ENCODE data around the gene EXOSC5. TPM values are rescaled to one million over a fixed set of nuclear protein-coding genes. Genes with fewer than 3 reads are reported as not detected.

The EXOSC5 gene
- total and polyA plus RNA-seq, 10 of the 15 experiments (the other 5 are each of a cell fraction or from before 2014, with no cell fraction given) = 15.8 to 123 (median 52.7) TPM

GRCh38 chr19:41356984-41357739, 40.0 kb downstream of the EXOSC5 start (continued):
- no peak for TF ChIP-seq SRF (IDR thresholded peaks at IDR 0.05; ENCODE audit: low read depth in 2 of 2, low read length in 2 of 2)
- TF ChIP-seq TBL1XR1 (IDR thresholded peaks at IDR 0.05; ENCODE audit: low read depth, low read length) = no peak
- no peak for TF ChIP-seq SUZ12 (IDR thresholded peaks at IDR 0.05; ENCODE audit: unreplicated experiment)
- no peak for TF ChIP-seq STAT3 (IDR thresholded peaks at IDR 0.05; ENCODE audit: low read depth, low read length)
- no peak for TF ChIP-seq MEF2B (IDR thresholded peaks at IDR 0.05; ENCODE audit: partially characterized antibody, poor library complexity, severe bottlenecking)
- no peak for TF ChIP-seq NRF1 (conservative IDR thresholded peaks at IDR 0.05; ENCODE audit: low read depth, low read length)
- TF ChIP-seq RB1 (IDR thresholded peaks at IDR 0.05; ENCODE audit: borderline replicate concordance) = no peak
- TF ChIP-seq JUND (IDR thresholded peaks at IDR 0.05; ENCODE audit: low read depth, low read length) = no peak
- no peak for TF ChIP-seq DPF2 (IDR thresholded peaks at IDR 0.05)

GRCh38 chr19:41355802-41356201, 41.4 kb downstream of the EXOSC5 start:
- H3K4me2 ChIP-seq (ENCODE audit: control insufficient read depth, insufficient read depth) = no peak overlapping the region
- peaks cover 29% of the 10 kb centered on the region for H3K79me2 ChIP-seq (ENCODE audit: control insufficient read depth, insufficient read depth, low read length)
- no peak for DNase-seq (ENCODE audit: low read depth, low spot score)
- ChIA-PET POLR2A (interaction anchor here (1.3 to 1.6 kb wide), 2 partner anchors 8 to 10 kb away, joined by 6 to 7 read pairs; partner anchors contain the start of gene B9D2), SMC1A (ENCODE audit: uncharacterized antibody, unreplicated experiment) (interaction anchor here (1.5 kb wide), 1 partner anchor 8 kb away, joined by 5 read pairs; the partner anchor contains the start of gene B9D2), RAD21 (ENCODE audit: unreplicated experiment) (interaction anchor here (1.2 to 1.7 kb wide), 2 partner anchors 8 to 83 kb away, joined by 5 to 7 read pairs; partner anchors contain the start of gene B9D2), CTCF (interaction anchor here (0.6 to 6.4 kb wide), 7 partner anchors 9 to 152 kb away, joined by 3 to 91 read pairs (median 3); partner anchors contain the start of gene B9D2)
- no peak overlapping the region for H3K27ac ChIP-seq (ENCODE audit: control insufficient read depth, insufficient read depth)
- no peaks in the 10 kb centered on the region for H3K27me3 ChIP-seq (replicated peaks in 1 of 2; ENCODE audit: control insufficient read depth in 2 of 2, insufficient read depth in 2 of 2, low read length in 1 of 2)
- peaks cover 4% of the 10 kb centered on the region for H3K4me1 ChIP-seq (ENCODE audit: control insufficient read depth, insufficient read depth, low read length)
- WGBS (ENCODE audit: insufficient coverage, insufficient replicate concordance, low lambda C conversion rate, missing lambda C conversion rate) = 100% methylated on average over 3 of the region's 3 CpGs
- no peak overlapping the region for H3K9ac ChIP-seq (ENCODE audit: control insufficient read depth, insufficient read depth, low read length)
- H3K9me3 ChIP-seq (replicated peaks; ENCODE audit: control insufficient read depth, insufficient read depth, low read length) = no peaks in the 10 kb centered on the region
- no peak for ATAC-seq
- FAIRE-seq = no peak
- no TSS peak for BruUV-seq (replicated peaks)
- no peak overlapping the region for H2AFZ ChIP-seq (ENCODE audit: control insufficient read depth, low read depth, low read length)
- intact Hi-C loops (cut with micrococcal nuclease; ENCODE audit: unreplicated experiment) (no loop called here), in situ Hi-C loops (cut with MboI) (no loop called here)
- no peaks in the 10 kb centered on the region for H4K20me1 ChIP-seq (ENCODE audit: control insufficient read depth, insufficient read depth)
- no peaks in the 10 kb centered on the region; a peak in 1 of 4 replicates for H3K36me3 ChIP-seq (ENCODE audit: control insufficient read depth in 2 of 2, insufficient read depth in 2 of 2, low read length in 1 of 2)
- no peak overlapping the region for H3K4me3 ChIP-seq
- no peak for TF ChIP-seq NR2C2 (IDR thresholded peaks at IDR 0.05; ENCODE audit: borderline replicate concordance, control insufficient read depth, insufficient read length, low read depth)
- no peak for TF ChIP-seq SRF (IDR thresholded peaks at IDR 0.05; ENCODE audit: low read depth in 2 of 2, low read length in 2 of 2)

Data from GM12878 (cell line).